ENCODE data around the gene TTC21A. TPM values are rescaled to one million over a fixed set of nuclear protein-coding genes. Genes with fewer than 3 reads are reported as not detected.

TTC21A gene
- total and polyA plus RNA-seq, 2 of the 13 experiments (the other 11 are each of a cell fraction or from before 2014, with no cell fraction given) = 0.31 to 1.5 TPM

- TF ChIP-seq XRCC5 (optimal IDR thresholded peaks at IDR 0.05; ENCODE audit: low read length) = peak; percentile 16
- peak; percentile 10 for TF ChIP-seq ZFP36 (IDR thresholded peaks at IDR 0.05; ENCODE audit: borderline replicate concordance, low read depth, low read length, partially characterized antibody)
- peak; percentile 49; the same call in 1 of the 2 replicates for TF ChIP-seq ZFP91 (CRISPR knock-in tag; IDR thresholded peaks at IDR 0.05; ENCODE audit: borderline replicate concordance)
- no peak for TF ChIP-seq SOX13 (IDR thresholded peaks at IDR 0.05)
- no peak; a peak in 1 of 4 replicates for TF ChIP-seq SOX13 (CRISPR knock-in tag; conservative IDR thresholded peaks at IDR 0.05 in 1 of 2, IDR thresholded peaks at IDR 0.05 in 1 of 2)
- TF ChIP-seq KDM1A (CRISPR knock-in tag; IDR thresholded peaks at IDR 0.05) = no peak
- TF ChIP-seq ZNF512B (CRISPR knock-in tag; IDR thresholded peaks at IDR 0.05; ENCODE audit: borderline replicate concordance) = no peak
- TF ChIP-seq ZFP82 (CRISPR knock-in tag; IDR thresholded peaks at IDR 0.05; ENCODE audit: borderline replicate concordance) = 0 out of 2 replicates have a peak, but pooled peaks have one; percentile 43
- TF ChIP-seq MEF2D (CRISPR knock-in tag; IDR thresholded peaks at IDR 0.05) = no peak
- no peak for TF ChIP-seq SNRNP70 (IDR thresholded peaks at IDR 0.05; ENCODE audit: low read depth, low read length)
- TF ChIP-seq DRAP1 (CRISPR knock-in tag; IDR thresholded peaks at IDR 0.05) = no peak
- peak; percentile 29; the same call in 1 of the 2 replicates for TF ChIP-seq SP4 (CRISPR knock-in tag; IDR thresholded peaks at IDR 0.05)
- no peak for TF ChIP-seq TIGD3 (CRISPR knock-in tag; IDR thresholded peaks at IDR 0.05; ENCODE audit: borderline replicate concordance)
- TF ChIP-seq IKZF5 (CRISPR knock-in tag; IDR thresholded peaks at IDR 0.05) = 0 out of 2 replicates have a peak, but pooled peaks have one; percentile 15
- no peak for TF ChIP-seq ZNF770 (CRISPR knock-in tag; IDR thresholded peaks at IDR 0.05)
- peak; percentile 27 for TF ChIP-seq IKZF4 (CRISPR knock-in tag; IDR thresholded peaks at IDR 0.05; ENCODE audit: borderline replicate concordance, low read depth, not compliant biosample characterization)
- peak; percentile 94 for TF ChIP-seq RBM22 (optimal IDR thresholded peaks at IDR 0.05; ENCODE audit: low read length)
Observed at GRCh38 chr3:39180546-39181346, 73.3 kb downstream of the TTC21A start (continued).

Measured in HepG2 (cell line).